GM12878 (cell line): Measurements from ENCODE around the gene DIDO1. TPM values are rescaled to one million over a fixed set of nuclear protein-coding genes. Genes with fewer than 3 reads are reported as not detected.

Source experiments
- ATAC-seq: fragments of 200-7000 bp; cut with Tn5 transposase; 3 replicates; pipeline ENCODE4 v1.9.1; 2020; ENCODE audit warnings: mild to moderate bottlenecking, moderate library complexity
- BruUV-seq: library from RNA; stranded (reverse); fragments of 400-500 nt; replicated peaks from 2 replicates; lab custom pipeline; 2021; lab: Mats Ljungman, UMichigan
- CTCF ChIA-PET: fragments of 300-600 bp; sonication (Branson Sonifier 250); formaldehyde crosslinking; extraction: SDS; loops from one replicate; lab custom pipeline; 2021; ENCODE audit warnings: inconsistent platforms; lab: Yijun Ruan, JAX
- POLR2A ChIA-PET: fragments of 350-600 bp; formaldehyde crosslinking; extraction: SDS; loops from one replicate; lab custom pipeline; 2021; ENCODE audit warnings: inconsistent platforms; lab: Charles Lee
- RAD21 ChIA-PET: fragments of 300-600 bp; sonication (Branson Sonifier 250); formaldehyde crosslinking; loops from one replicate; lab custom pipeline; 2023; ENCODE audit warnings: antibody characterized with exemption; ENCODE audit not compliant: unreplicated experiment; lab: Charles Lee
- SMC1A ChIA-PET: fragments of 300-600 bp; sonication (Branson Sonifier 250); formaldehyde crosslinking; loops from one replicate; lab custom pipeline; 2023; ENCODE audit not compliant: unreplicated experiment, uncharacterized antibody; lab: Charles Lee
- DNase-seq: peaks from one replicate; pipeline ENCODE4 v3.0.0-alpha.2; 2011; ENCODE audit warnings: low read depth, low spot score
- FAIRE-seq: peaks from 3 replicates; lab custom pipeline; 2011; peaks lifted over from hg19 to GRCh38; lab: Jason Lieb, UNC
- H2AFZ ChIP-seq: 2 replicates; pipeline ENCODE4 v1.6.0; 2011; ENCODE audit warnings: low read depth, low read length, control low read depth; ENCODE audit not compliant: control insufficient read depth
- H3K27ac ChIP-seq: 2 replicates; pipeline ENCODE4 v1.5.1; 2011; ENCODE audit warnings: control low read depth; ENCODE audit not compliant: control insufficient read depth, insufficient read depth
- H3K27me3 ChIP-seq, 2 experiments: replicated peaks in 1 of 2; 2 replicates each; pipeline versions ENCODE4 v1.6.0 to v1.6.1; 2011; ENCODE audit warnings: low read length in 1 of 2; ENCODE audit not compliant: control insufficient read depth in 2 of 2, insufficient read depth in 2 of 2
- H3K36me3 ChIP-seq, 2 experiments: 2 replicates each; pipeline ENCODE4 v1.5.1; 2011; ENCODE audit warnings: low read length in 1 of 2; ENCODE audit not compliant: control insufficient read depth in 2 of 2, insufficient read depth in 2 of 2
- H3K4me1 ChIP-seq: 2 replicates; pipeline ENCODE4 v1.6.1; 2011; ENCODE audit warnings: mild to moderate bottlenecking, low read length, moderate library complexity, mixed read lengths; ENCODE audit not compliant: control insufficient read depth, insufficient read depth
- H3K4me2 ChIP-seq: 2 replicates; pipeline ENCODE4 v1.6.0; 2011; ENCODE audit warnings: control low read depth; ENCODE audit not compliant: control insufficient read depth, insufficient read depth
- H3K4me3 ChIP-seq: fragments of 200-600 bp; sonication (generic); 2 replicates; pipeline ENCODE4 v1.5.1; 2016
- H3K79me2 ChIP-seq: 2 replicates; pipeline ENCODE4 v1.6.0; 2011; ENCODE audit warnings: low read length; ENCODE audit not compliant: control insufficient read depth, insufficient read depth
- H3K9ac ChIP-seq: 2 replicates; pipeline ENCODE4 v1.8.0; 2011; ENCODE audit warnings: low read length, control low read depth, mixed read lengths; ENCODE audit not compliant: control insufficient read depth, insufficient read depth
- H3K9me3 ChIP-seq: replicated peaks from 3 replicates; pipeline ENCODE4 v1.5.1; 2011; ENCODE audit warnings: mild to moderate bottlenecking, low read length; ENCODE audit not compliant: control insufficient read depth, insufficient read depth
- H4K20me1 ChIP-seq: 2 replicates; pipeline ENCODE4 v1.6.0; 2011; ENCODE audit not compliant: control insufficient read depth, insufficient read depth
- ATF7 ChIP-seq: fragments of 450-650 bp; IDR thresholded peaks from 2 replicates; pipeline ENCODE4 v1.6.1; 2016; ENCODE audit warnings: low read depth, mild to moderate bottlenecking
- BMI1 ChIP-seq: fragments of 450-650 bp; IDR thresholded peaks from 2 replicates; pipeline ENCODE4 v1.6.1; 2016; ENCODE audit warnings: mild to moderate bottlenecking, moderate library complexity, borderline replicate concordance
- EZH2 ChIP-seq: IDR thresholded peaks from 2 replicates; pipeline ENCODE4 v1.6.1; 2012; ENCODE audit warnings: low read depth, mild to moderate bottlenecking, control low read depth, inconsistent platforms, low read length, borderline replicate concordance; ENCODE audit not compliant: control insufficient read depth
- PAX8 ChIP-seq: fragments of 450-650 bp; IDR thresholded peaks from 2 replicates; pipeline ENCODE4 v1.6.1; 2017; ENCODE audit warnings: mild to moderate bottlenecking, moderate library complexity
- TBL1XR1 ChIP-seq: IDR thresholded peaks from 2 replicates; pipeline ENCODE4 v1.6.1; 2012; ENCODE audit warnings: low read depth, low read length, improper control_type of control experiment
- WRNIP1 ChIP-seq: IDR thresholded peaks from 2 replicates; pipeline ENCODE4 v1.6.1; 2011; ENCODE audit warnings: low read depth, low read length, improper control_type of control experiment, borderline replicate concordance
- ZBED1 ChIP-seq: IDR thresholded peaks from 2 replicates; pipeline ENCODE4 v1.6.1; 2016; ENCODE audit warnings: borderline replicate concordance
- ZNF24 ChIP-seq: fragments of 450-650 bp; IDR thresholded peaks from 2 replicates; pipeline ENCODE4 v1.6.1; 2017; ENCODE audit warnings: antibody characterized with exemption, mild to moderate bottlenecking
- ZSCAN29 ChIP-seq: fragments of 450-650 bp; IDR thresholded peaks from 2 replicates; pipeline ENCODE4 v1.6.1; 2017; ENCODE audit warnings: mild to moderate bottlenecking, moderate library complexity
- WGBS: methylation state at CpG from one replicate; pipeline ENCODE4 v1.1.6; 2016; ENCODE audit warnings: low lambda C conversion rate; ENCODE audit not compliant: insufficient replicate concordance, insufficient coverage; ENCODE audit errors: missing lambda C conversion rate; 5-methylcytosine and 5-hydroxymethylcytosine counted together
- in situ Hi-C: fragments of 300-500 bp; cut with MboI; formaldehyde crosslinking; loops from 9 replicates; pipeline ENCODE4 v1.14.3; 2018; ENCODE audit warnings: mixed read lengths
- intact Hi-C: fragments of 100-400 bp; cut with micrococcal nuclease; formaldehyde crosslinking; loops from one replicate; pipeline ENCODE4 v1.14.2; 2022; ENCODE audit not compliant: unreplicated experiment
- polyA plus RNA-seq, 11 experiments: library from polyadenylated mRNA; depleted of rRNA in 4 of 11; unstranded in 6 of 11; stranded (reverse) in 5 of 11; fragments of >200 nt; fragmentation: Nextera tagmentation in 4 of 11; fragmentation: Illumina TruSeq in 1 of 11; extraction: Ambion mirVana in 4 of 11; extraction: Trizol in 1 of 11; gene quantifications; 1 replicate in 1 of 11; 2 replicates in 10 of 11; pipeline versions ENCODE4 v1.2.1 to v1.2.3, GENCODE V29; 2011 to 2016; ENCODE audit warnings: inconsistent platforms in 2 of 11, missing spikeins in 2 of 11, low read depth in 1 of 11
- total RNA-seq, 4 experiments: library from RNA; depleted of rRNA in 3 of 4; stranded (reverse); fragments of >200 nt in 3 of 4; fragmentation: Illumina TruSeq in 1 of 4; extraction: Trizol in 1 of 4; gene quantifications; 2 replicates each; pipeline versions ENCODE4 v1.2.1 to v1.2.3, GENCODE V29; 2013 to 2021
- TF ChIP-seq, protein P1 (sequence below): fragments of 450-650 bp; IDR thresholded peaks from 2 replicates; pipeline ENCODE4 v1.6.1; 2017; ENCODE audit warnings: mild to moderate bottlenecking, moderate library complexity
- TF ChIP-seq, protein P2 (sequence below): fragments of 450-650 bp; IDR thresholded peaks from 2 replicates; pipeline ENCODE4 v1.6.1; 2018; ENCODE audit warnings: borderline replicate concordance, mild to moderate bottlenecking; ENCODE audit not compliant: partially characterized antibody
- TF ChIP-seq, protein P3 (sequence below): fragments of 150-350 bp; IDR thresholded peaks from 2 replicates; pipeline ENCODE4 v1.6.1; 2014; ENCODE audit warnings: mild to moderate bottlenecking, low read depth, low read length
- TF ChIP-seq, protein P4 (sequence below): fragments of 450-650 bp; IDR thresholded peaks from 2 replicates; pipeline ENCODE4 v1.6.1; 2017; ENCODE audit warnings: low read depth, mild to moderate bottlenecking, moderate library complexity

The DIDO1 gene
- total and polyA plus RNA-seq, 10 of the 15 experiments (the other 5 are each of a cell fraction or from before 2014, with no cell fraction given): 5.5 to 56.4 (median 38.4) TPM

DNA sequence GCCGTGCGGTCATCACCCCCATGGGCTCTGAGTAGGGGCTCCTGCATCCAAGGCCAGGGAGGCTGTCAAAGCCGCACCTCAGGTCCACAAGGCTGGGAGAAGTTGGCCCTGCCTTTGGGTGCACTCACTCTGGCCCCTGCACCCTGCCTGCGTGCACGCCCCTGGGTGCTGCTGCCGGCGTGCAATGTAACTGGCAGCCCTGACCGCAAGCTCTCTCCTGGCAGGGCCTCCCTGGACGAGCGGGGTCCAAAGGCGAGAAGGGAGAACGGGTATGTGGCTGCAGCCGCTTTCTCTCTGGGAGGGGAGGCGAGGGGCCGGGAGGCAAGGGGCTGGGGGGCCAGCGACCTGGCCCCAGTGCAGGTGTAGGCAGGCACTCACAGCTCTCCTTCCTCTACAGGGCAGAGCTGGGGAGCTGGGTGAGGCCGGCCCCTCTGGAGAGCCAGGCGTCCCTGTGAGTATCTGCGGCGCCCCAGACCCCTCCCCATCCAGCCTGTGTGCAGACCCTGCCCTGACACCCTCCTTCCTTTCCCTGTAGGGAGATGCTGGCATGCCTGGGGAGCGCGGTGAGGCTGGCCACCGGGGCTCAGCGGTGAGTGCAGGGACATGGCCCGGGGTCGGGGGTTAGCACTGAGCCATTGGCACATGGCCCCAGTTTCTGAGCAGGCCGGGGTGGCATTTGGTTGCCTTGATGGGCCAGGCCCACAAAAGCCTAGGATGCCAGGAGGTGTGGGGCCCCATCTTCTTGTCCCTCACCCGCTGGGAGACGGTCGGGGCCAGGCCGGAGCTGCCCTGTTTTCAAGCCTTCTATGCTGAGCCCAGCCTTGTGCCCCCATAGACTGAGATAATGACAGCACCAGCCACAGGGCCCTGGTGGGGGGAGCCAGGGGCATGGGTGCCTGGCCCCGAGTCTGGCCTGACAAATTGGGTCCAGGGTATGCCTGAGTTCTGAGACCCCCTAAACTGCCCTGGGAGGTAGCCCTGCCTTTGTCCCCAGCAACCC lies 96.8 kb downstream of the DIDO1 start:
- Histone ChIP-seq H3K9me3 (no peaks in the 10 kb centered on the region), H3K36me3 (no peaks in the 10 kb centered on the region), H3K4me3 (no peak overlapping the region), H3K9ac (no peak overlapping the region), H3K4me1 (peaks cover 15% of the 10 kb centered on the region), H4K20me1 (no peaks in the 10 kb centered on the region), H3K4me2 (no peak overlapping the region), H3K27ac (no peak overlapping the region), H2AFZ (no peak overlapping the region), H3K27me3 (no peaks in the 10 kb centered on the region), H3K79me2 (no peaks in the 10 kb centered on the region)
- WGBS: 63% methylated on average over 27 of the region's 32 CpGs
- FAIRE-seq: no peak
- ChIA-PET CTCF (no interaction called here), POLR2A (no interaction called here), SMC1A (no interaction called here), RAD21 (no interaction called here)
- in situ Hi-C loops (loop anchor here (5.0 kb wide), 1 partner anchor 52 kb away; no protein-coding TSS in a partner anchor), intact Hi-C loops (no loop called here)
- no peak for ATAC-seq
- no peak for DNase-seq
- BruUV-seq: no TSS peak
- TF ChIP-seq BMI1: no peak
- TF ChIP-seq, protein P1, sequence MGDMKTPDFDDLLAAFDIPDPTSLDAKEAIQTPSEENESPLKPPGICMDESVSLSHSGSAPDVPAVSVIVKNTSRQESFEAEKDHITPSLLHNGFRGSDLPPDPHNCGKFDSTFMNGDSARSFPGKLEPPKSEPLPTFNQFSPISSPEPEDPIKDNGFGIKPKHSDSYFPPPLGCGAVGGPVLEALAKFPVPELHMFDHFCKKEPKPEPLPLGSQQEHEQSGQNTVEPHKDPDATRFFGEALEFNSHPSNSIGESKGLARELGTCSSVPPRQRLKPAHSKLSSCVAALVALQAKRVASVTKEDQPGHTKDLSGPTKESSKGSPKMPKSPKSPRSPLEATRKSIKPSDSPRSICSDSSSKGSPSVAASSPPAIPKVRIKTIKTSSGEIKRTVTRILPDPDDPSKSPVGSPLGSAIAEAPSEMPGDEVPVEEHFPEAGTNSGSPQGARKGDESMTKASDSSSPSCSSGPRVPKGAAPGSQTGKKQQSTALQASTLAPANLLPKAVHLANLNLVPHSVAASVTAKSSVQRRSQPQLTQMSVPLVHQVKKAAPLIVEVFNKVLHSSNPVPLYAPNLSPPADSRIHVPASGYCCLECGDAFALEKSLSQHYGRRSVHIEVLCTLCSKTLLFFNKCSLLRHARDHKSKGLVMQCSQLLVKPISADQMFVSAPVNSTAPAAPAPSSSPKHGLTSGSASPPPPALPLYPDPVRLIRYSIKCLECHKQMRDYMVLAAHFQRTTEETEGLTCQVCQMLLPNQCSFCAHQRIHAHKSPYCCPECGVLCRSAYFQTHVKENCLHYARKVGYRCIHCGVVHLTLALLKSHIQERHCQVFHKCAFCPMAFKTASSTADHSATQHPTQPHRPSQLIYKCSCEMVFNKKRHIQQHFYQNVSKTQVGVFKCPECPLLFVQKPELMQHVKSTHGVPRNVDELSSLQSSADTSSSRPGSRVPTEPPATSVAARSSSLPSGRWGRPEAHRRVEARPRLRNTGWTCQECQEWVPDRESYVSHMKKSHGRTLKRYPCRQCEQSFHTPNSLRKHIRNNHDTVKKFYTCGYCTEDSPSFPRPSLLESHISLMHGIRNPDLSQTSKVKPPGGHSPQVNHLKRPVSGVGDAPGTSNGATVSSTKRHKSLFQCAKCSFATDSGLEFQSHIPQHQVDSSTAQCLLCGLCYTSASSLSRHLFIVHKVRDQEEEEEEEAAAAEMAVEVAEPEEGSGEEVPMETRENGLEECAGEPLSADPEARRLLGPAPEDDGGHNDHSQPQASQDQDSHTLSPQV: no peak
- no peak for TF ChIP-seq ATF7
- TF ChIP-seq TBL1XR1: no peak
- no peak for TF ChIP-seq ZBED1
- TF ChIP-seq, protein P2, sequence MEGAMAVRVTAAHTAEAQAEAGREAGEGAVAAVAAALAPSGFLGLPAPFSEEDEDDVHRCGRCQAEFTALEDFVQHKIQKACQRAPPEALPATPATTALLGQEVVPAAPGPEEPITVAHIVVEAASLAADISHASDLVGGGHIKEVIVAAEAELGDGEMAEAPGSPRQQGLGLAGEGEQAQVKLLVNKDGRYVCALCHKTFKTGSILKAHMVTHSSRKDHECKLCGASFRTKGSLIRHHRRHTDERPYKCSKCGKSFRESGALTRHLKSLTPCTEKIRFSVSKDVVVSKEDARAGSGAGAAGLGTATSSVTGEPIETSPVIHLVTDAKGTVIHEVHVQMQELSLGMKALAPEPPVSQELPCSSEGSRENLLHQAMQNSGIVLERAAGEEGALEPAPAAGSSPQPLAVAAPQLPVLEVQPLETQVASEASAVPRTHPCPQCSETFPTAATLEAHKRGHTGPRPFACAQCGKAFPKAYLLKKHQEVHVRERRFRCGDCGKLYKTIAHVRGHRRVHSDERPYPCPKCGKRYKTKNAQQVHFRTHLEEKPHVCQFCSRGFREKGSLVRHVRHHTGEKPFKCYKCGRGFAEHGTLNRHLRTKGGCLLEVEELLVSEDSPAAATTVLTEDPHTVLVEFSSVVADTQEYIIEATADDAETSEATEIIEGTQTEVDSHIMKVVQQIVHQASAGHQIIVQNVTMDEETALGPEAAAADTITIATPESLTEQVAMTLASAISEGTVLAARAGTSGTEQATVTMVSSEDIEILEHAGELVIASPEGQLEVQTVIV: no peak
- no peak for TF ChIP-seq EZH2
- TF ChIP-seq WRNIP1: no peak
- TF ChIP-seq ZSCAN29: no peak
- TF ChIP-seq, protein P3, sequence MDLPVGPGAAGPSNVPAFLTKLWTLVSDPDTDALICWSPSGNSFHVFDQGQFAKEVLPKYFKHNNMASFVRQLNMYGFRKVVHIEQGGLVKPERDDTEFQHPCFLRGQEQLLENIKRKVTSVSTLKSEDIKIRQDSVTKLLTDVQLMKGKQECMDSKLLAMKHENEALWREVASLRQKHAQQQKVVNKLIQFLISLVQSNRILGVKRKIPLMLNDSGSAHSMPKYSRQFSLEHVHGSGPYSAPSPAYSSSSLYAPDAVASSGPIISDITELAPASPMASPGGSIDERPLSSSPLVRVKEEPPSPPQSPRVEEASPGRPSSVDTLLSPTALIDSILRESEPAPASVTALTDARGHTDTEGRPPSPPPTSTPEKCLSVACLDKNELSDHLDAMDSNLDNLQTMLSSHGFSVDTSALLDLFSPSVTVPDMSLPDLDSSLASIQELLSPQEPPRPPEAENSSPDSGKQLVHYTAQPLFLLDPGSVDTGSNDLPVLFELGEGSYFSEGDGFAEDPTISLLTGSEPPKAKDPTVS: no peak
- TF ChIP-seq PAX8: no peak
- TF ChIP-seq, protein P4, sequence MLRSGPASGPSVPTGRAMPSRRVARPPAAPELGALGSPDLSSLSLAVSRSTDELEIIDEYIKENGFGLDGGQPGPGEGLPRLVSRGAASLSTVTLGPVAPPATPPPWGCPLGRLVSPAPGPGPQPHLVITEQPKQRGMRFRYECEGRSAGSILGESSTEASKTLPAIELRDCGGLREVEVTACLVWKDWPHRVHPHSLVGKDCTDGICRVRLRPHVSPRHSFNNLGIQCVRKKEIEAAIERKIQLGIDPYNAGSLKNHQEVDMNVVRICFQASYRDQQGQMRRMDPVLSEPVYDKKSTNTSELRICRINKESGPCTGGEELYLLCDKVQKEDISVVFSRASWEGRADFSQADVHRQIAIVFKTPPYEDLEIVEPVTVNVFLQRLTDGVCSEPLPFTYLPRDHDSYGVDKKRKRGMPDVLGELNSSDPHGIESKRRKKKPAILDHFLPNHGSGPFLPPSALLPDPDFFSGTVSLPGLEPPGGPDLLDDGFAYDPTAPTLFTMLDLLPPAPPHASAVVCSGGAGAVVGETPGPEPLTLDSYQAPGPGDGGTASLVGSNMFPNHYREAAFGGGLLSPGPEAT: no peak
- no peak for TF ChIP-seq ZNF24
